ENCODE results near the gene CHKA.

DNA sequence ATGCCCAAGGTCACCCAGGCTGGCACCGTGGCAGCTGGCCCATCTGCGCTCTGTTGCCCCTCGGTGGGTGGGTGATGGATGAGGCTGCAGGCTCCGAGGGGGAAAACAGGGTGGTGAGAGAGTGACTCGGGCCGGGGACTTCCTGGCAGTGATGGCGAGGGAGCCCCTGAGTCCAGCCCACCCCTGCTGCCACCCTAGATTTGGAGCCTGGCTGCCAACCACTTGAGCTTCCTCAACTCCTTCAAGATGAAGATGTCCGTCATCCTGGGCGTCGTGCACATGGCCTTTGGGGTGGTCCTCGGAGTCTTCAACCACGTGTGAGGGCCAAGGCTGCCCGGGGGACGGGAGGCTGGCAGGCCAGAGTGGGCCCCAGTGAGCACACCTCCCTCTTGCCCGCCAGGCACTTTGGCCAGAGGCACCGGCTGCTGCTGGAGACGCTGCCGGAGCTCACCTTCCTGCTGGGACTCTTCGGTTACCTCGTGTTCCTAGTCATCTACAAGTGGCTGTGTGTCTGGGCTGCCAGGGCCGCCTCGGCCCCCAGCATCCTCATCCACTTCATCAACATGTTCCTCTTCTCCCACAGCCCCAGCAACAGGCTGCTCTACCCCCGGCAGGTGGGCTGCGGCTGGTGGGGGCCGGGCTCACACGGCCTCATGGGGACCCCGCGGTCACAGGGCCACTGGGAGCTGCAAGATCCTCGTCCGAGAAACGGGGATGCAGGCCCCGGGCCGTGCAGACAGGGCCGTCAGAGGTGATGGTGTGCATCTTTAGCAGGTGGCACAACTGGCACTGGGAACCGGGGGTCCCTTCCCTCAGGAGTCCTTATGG, 72.3 kb downstream of the CHKA start:
- TF ChIP-seq GABPA (tag; conservative IDR thresholded peaks at IDR 0.05; ENCODE audit: low read depth), result no peak
- TF ChIP-seq ESRRA (IDR thresholded peaks at IDR 0.05; ENCODE audit: borderline replicate concordance, low read depth), result no peak
- TF ChIP-seq SPI1 (IDR thresholded peaks at IDR 0.05; ENCODE audit: borderline replicate concordance, low read depth, low read length), result no peak
- TF ChIP-seq, protein P1, sequence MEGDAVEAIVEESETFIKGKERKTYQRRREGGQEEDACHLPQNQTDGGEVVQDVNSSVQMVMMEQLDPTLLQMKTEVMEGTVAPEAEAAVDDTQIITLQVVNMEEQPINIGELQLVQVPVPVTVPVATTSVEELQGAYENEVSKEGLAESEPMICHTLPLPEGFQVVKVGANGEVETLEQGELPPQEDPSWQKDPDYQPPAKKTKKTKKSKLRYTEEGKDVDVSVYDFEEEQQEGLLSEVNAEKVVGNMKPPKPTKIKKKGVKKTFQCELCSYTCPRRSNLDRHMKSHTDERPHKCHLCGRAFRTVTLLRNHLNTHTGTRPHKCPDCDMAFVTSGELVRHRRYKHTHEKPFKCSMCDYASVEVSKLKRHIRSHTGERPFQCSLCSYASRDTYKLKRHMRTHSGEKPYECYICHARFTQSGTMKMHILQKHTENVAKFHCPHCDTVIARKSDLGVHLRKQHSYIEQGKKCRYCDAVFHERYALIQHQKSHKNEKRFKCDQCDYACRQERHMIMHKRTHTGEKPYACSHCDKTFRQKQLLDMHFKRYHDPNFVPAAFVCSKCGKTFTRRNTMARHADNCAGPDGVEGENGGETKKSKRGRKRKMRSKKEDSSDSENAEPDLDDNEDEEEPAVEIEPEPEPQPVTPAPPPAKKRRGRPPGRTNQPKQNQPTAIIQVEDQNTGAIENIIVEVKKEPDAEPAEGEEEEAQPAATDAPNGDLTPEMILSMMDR (IDR thresholded peaks at IDR 0.05 in 2 of 3, conservative IDR thresholded peaks at IDR 0.05 in 1 of 3; ENCODE audit: insufficient read depth in 2 of 3, low read depth in 1 of 3, low read length in 3 of 3), result no peak
- TF ChIP-seq ZNF224 (CRISPR knock-in tag; IDR thresholded peaks at IDR 0.05), result no peak
- no peak for TF ChIP-seq SREBF2 (CRISPR knock-in tag; IDR thresholded peaks at IDR 0.05)
- no peak for TF ChIP-seq TEAD4 (IDR thresholded peaks at IDR 0.05; ENCODE audit: low read length)
- no peak for TF ChIP-seq TEAD4 (CRISPR knock-in tag; IDR thresholded peaks at IDR 0.05; ENCODE audit: borderline replicate concordance)
- no peak for TF ChIP-seq HDAC6 (IDR thresholded peaks at IDR 0.05; ENCODE audit: low read depth, low read length)
- TF ChIP-seq POLR2A (conservative IDR thresholded peaks at IDR 0.05), result no peak
- TF ChIP-seq, protein P2, sequence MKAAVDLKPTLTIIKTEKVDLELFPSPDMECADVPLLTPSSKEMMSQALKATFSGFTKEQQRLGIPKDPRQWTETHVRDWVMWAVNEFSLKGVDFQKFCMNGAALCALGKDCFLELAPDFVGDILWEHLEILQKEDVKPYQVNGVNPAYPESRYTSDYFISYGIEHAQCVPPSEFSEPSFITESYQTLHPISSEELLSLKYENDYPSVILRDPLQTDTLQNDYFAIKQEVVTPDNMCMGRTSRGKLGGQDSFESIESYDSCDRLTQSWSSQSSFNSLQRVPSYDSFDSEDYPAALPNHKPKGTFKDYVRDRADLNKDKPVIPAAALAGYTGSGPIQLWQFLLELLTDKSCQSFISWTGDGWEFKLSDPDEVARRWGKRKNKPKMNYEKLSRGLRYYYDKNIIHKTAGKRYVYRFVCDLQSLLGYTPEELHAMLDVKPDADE (conservative IDR thresholded peaks at IDR 0.05; ENCODE audit: control insufficient read depth, low read depth, low read length), result no peak
